HG02840 (cell line): ENCODE data around the gene NPDC1.
"Not testable (repeated sequence)": the region's sequence is repeated elsewhere in the genome, so short reads cannot be mapped to it uniquely, and the experiment has no call there.

Experiments
- ATAC-seq: cut with Tn5 transposase; IDR thresholded peaks from one replicate; pipeline ENCODE4 v1.9.1; 2021; ENCODE audit warnings: mild to moderate bottlenecking, moderate library complexity, moderate number of reproducible peaks; ENCODE audit not compliant: unreplicated experiment, low FRiP score

Gene NPDC1

DNA sequence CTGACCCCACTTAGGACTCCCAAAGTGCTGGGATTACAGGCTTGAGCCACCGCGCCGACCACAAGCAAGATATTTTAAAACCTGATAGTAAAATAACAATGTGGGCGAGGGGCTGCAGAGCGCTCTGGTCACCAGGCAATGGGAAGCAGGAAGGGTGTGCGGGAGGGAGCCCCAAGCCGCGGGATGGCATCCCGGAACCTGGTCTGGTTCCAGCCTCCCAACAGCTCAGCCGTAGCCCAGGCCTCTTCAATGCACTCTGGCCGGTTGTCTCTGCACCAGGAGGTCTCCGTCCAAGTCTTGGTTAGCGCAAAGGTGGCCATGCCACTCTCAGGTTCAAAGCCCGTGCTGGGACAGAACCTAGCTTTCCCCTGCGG is 30.6 kb upstream of the NPDC1 start:
- no peak for ATAC-seq

DNA sequence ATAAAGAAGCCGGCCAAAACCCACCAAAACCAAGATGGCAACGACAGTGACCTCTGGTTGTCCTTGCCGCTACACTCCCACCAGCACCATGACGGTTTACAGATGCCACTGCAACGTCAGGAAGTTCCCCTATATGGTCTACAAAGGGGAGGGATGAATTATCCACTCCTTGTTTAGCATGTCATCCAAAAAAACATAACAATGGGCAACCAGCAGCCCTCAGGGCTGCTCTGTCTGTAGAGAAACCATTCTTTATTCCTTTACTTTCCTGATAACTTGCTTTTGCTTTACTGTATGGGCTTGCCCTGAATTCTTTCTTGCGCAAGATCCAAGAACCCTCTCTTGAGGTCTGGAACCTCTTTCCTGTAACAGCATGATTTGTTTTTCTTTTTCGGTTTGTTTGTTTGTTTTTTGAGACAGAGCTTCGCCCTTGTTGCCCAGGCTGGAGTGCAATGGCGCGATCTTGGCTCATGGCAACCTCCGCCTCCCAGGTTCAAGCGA is 29.3 kb upstream of the NPDC1 start:
- no peak for ATAC-seq

DNA sequence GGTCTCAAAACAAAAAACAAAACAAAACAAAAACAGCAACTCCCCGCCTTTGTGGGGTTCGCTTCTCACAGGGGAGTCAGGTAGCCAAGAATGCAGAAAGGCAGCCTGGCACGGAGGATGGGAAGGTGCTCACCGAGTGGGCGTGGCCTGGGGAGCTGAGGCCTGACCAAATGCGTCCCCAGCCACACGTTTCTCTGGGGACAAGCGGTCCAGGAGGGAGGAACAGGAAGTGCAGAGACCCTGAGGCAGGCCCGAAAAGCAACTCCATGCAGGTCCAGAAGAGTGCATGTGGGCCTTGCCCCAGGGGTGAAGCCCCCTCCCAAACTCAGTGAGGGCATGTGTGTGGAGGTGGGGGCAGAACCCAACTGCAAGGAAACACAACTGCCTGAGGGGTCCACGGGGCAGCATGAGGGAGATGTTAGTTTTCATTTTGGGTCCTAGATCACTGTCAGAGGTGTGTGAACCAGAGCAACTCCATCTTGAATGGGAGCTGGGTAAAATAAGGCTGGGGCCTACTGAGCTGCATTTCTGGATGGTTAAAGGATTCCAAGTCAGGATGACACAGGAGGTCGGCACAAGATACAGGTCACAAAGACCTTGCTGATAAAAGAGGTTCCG is 28.8 kb upstream of the NPDC1 start:
- ATAC-seq: no peak

DNA sequence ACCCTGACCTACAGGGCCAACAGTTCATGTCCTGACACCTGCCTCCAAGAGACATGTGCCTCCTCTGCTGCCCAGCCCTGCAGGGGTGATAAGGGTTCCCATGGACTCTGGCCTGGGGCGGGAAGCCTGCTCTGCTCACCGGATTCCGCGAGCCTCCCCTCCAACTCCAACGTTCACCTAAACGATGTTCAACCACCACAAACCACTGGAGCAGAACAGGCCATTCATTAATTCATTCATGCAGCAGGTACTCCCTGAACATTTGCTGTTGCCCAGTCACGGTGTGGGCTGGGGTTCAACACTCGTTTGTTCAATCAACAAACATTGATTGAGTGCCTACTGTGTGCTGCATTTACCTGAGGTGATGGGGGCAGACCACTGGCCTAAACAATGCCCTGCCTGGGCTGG is 28.0 kb upstream of the NPDC1 start:
- ATAC-seq: no peak

DNA sequence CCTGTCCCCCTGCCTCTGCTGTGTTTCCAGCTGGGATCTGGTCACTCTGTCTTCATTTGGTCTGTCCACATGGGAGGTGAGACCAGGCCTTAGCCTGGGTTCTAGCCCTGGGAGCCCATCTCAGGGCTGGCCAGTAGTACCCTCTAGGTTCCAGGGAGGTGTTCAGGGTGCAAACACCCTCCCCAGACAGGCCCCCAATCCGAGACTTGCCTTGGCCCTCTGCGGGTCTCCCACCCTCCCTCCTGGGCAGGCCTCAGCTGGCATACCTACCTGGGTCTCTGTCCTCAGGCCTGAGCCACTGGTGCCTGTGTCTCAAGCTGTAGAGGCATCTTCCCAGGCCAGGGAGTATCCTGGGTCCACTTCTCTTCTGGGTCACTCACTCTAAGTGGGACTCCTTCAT is 25.3 kb upstream of the NPDC1 start:
- no peak for ATAC-seq

DNA sequence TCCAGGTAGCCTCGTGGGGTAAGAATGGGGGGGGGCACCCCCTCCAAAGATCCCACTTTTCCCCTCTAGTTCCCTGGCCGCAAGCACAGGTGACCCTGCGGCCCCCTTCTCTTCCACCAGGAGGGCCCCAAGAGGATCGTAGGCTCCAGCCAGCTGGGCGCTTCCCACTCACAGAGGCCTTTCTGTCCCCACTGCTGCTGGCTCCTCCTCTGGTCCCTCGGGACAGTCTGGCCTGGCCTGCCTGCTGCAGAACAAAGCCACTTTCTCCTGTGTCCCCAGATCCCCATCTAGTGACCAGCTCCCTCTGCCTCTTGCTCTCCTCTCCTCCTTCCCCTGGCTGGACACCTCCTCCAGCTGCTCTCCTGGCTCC is 24.9 kb upstream of the NPDC1 start:
- ATAC-seq: peak; percentile 2

DNA sequence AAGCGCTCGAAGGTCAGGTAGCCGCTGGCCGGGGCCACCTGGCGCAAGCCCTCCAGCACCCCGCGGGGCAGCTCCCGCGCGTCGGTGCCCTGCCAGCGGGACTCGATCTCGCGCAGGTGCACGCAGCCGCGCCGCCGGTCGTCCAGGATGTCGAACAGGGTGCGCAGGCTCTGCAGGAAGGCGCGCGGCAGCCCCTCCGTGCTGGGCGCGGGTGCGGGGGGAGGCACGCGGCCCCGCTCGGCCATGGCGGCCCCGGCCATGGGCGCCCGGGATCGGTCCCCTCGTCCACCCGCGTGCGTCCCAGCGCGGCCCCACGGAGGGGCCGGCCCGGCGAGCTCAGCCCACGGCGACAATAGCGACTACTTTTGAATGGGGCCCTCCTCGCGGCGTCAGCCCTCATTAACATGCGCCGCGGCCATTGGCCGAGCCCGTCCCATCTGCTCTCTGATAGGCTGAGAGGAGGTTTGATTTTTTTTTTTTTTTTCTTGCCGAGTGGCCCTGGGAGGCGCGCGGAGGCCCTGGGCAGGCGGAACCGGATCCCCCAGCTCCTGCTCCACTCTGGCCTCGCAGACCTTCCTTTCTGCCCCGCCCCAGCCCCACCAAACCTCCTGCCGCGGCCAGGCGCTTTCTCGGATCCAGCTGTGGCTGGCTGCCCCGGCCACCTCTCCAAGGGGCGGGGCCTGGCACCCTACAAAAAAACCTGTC is 24.4 kb upstream of the NPDC1 start, which contains the start of gene SAPCD2:
Gene SAPCD2 (minus strand): TSS at position 357 of the 705 bp plus-strand sequence. CDS start 97 bp downstream, at position 260.
- peak; percentile 61 for ATAC-seq

DNA sequence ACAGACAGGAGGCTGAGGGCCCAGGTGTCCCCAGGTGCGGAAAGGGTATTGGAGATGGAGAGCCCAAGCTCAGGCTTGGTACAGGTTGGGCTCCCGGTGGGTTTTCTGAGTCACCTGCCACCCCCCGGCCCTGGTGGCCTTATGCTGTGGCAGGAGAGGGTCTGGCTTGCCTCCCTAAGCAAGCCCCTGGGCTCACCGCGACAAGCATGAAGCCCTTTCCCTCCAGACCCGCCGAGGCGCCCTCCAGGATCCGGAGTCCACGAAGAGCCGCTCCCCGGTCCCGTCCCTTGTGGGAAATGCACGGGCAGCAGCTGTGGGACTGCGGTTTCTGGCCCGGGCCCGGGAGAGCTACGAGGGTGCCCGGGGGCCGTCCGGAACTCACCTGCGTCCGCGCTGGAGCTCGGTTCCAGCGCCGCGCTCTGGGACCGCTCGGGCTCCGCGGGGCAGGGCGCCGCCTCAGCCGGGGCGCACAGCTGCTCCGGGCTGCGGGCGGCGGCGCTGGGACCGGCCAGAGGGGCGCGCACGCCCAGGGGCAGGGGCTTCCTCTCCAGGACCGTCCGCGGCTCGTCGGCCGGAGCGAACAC is 23.6 kb upstream of the NPDC1 start:
- no peak for ATAC-seq

DNA sequence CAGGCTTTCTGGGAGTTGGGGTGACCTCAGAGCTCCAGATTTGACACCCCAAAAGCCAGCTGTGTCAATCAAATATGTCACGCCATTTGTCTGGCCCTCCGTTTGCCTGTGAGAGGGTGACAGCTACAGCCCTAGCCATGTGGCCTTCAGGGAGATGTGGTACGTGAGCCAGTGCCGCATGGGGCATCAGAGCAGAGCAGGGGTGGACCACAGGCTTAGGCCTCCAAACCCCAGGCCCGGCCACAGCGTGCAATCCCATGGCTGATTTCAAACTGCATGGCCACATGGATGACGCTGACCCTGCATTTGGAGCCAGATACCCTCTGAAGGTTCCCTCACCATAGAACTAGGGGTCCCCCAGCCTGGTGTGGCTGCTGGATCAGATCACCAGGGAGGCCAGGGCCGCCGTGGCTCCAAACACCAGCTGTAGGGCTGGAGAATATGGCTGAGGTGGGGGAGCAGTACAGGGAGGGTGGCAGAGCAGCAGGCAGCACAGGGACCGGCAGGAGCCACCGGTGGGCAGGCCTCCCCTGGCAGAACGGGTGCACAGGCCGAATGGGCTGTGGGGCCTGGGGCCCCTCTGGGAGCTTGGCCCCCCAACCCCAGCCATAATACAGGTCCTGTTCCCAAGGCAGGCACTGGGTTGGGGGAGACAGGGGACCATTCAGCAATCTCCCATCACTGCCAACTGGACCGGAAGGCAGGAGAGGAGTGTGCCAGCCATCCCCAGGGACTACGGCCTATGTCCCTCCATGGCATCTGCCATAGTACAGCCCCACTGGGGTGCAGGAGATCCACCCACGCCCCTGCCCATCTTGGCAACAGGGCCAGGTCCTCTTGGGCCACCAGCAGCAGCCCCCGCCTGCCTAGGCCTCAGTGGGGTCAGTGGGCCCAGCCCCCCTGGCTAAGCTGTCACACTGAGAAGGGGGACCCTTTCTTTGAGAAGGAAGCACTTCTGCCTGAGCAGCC is 22.8 kb upstream of the NPDC1 start:
- ATAC-seq: no peak

DNA sequence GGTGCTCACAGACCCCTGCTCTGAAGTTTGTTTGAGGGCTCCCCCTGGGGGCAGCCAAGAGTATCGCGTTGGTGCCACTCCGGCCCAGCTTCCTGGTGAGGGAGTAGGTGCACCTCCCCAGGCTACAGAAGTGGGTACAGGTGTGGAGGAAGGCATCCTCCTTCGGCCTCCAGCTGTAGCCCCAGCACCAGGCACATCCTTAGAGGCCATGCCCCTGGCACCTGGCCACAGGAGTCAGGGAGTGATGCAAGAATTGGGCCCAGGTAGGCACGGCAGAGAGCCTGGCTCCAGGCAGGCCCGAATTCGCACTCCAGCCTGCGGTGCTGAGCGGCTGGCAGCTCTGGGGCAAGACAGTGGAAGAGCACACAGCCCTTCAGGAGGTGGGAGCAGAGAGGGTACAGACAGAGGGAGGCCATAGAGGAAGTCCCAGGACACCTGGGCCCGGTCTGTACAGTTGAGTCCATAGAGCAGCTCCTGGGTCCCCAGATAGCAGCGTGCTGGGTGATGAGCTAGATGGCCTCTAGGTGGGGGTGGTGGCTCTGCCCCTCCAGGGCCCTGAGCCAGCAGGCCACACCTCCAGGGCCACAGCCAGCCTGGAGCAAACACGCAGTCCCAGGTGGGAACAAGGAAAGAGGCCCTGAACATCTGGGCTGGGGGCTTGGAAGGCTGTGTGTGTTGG is 22.0 kb upstream of the NPDC1 start:
- no peak for ATAC-seq

DNA sequence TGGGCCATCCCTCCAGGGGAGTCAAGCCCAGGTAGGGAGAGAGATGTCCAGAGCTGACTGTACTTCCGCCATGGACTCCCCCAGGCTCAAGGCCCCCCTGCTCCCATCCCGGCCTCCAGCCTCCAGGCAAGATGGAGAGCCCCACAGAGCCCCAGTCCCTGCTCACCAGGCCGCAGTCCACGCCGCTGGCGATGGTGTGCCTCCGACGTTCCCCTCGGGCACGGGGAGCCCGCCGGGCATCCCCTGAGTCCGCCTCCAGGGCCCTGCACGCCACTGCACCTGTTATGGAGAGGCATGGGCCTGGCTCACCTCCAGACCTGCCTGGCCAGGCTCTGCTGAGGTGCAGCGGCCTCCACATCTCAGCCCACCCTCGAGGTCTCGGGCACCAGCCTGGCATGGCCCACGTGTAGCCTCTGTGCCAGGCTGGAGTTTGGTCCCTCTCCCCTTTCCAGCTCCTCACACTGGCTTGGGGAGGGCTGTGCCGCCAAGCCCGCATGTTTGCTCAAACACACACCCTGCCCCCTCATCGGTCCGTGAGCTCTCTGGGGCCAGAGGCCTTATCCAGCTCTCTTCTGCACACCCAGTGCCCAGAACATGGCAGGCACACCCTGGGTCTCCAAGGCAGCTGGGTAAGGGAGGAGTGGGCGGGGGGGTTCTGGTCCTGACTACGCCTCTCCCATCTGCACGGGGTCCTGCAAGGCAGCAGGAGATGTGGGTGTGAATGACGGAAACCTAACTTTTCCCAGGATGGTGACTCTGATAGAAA is 20.3 kb upstream of the NPDC1 start:
- no peak for ATAC-seq

DNA sequence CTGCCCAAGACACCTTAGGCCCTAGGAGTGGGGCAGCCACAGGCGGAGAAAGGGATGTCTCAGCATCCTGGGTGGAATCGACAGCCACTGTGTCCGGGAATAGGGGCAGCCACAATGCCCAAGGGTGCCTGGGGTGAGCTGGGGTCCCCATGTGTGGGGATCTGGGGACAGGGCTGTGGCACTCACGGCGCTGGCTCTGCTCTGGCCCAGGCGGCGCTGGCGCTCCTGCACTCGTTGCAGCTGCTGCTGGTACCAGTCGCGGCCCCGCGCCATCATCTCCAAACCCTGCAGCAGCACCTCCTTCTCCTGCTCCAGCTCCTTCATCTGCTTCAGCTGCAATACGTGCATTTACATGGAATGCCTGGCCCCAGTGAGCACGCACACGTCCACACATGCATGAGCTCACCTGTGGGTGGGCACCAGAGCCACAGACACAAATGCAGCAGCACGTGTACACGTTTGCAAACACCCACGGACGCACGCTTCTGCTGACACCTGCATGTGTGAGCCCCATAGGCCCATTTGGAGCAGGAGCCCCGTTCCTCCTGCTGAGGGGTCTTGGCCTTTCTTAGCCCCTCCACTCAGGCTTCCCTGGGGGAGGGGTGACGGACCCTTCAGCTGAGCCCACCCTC is 19.5 kb upstream of the NPDC1 start:
- ATAC-seq: no peak

DNA sequence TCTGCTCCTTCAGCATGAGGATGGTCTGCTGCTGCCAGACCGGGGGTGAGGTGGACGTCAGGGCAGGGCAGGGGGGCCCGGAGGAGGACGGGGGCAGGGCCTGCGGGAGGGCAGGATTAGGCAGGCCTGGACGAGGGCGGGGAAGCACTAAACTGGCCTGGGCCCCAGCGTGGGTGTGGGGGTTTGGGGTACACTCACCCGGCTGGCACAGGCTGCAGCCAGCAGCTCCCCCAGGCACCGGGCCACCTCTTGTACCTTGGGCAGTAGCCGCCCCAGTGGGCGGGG is 18.8 kb upstream of the NPDC1 start:
- no peak for ATAC-seq

DNA sequence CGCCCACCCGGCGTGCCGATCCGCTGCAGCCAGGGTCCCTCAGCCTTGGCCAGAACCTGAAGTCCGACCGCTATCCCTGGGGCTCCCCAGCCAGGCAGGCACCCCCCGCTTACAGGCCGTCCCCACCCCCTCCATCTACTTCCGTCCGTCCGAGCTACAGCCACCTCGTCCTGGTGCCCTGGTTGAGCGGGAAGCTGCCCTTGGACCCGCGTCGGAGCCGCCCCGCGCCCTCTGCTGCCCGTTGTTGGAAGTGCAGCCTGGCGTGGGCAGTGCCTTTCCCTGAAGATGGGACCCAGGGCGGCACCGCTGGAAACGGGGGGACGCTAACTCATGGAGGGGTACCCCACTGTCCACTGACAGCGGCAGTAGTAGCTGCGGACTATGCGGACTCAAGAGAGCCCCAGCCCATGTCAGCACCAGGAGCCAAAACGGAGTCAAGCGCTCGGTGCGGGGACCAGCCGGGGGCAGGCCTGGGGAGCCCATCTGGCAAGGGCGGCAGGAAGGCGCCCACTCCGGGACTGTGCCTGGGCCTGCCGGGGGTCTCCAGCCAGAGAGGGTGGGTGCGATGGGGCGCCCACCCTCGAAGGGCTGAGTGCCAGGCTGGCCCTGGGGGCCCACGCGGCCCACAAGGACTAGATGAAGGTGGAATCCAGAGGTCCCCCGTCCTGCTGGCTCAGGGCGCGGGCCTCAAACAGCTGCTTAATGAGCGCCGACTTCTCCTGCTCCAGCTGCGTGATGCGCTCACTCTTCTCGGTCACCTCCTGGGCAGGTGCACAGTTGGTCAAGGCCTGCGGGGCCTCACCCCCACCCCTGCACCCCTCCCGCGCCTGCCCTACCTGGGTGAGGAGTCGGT is 18.3 kb upstream of the NPDC1 start:
- no peak for ATAC-seq

DNA sequence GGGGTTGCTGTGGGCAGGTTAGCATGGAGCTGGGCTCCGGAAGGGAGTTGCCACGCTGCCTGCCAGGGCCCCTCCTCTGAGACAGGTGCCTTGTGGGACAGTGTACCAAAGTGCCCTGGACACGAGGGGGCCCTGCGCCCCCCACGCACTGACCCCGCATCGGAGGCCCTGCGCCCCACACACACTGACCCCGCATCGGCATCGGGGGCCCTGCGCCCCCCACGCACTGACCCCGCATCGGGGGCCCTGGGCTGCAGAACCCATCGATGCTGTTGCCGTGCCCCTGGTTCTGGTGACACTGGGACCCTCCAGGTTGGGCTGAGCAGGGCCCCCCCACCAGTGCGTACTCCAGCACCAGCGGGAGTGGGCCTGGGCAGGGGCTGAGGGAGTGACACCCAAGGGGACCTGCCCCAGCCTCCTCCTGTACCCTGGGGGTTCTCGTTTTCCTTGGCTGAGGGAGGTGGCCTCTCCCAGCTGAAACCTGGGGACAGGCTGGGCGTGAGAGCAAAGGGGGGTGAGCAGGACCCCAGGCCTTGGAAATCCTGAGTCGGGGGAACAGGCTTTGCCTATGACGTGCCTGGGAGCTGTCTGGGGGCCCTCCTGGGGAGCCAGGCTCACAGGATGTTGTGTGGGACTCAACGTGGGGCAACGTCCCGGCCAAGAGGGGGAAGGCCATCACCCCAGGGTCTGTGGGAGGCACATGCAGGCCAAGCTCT is 17.5 kb upstream of the NPDC1 start:
- no peak for ATAC-seq

DNA sequence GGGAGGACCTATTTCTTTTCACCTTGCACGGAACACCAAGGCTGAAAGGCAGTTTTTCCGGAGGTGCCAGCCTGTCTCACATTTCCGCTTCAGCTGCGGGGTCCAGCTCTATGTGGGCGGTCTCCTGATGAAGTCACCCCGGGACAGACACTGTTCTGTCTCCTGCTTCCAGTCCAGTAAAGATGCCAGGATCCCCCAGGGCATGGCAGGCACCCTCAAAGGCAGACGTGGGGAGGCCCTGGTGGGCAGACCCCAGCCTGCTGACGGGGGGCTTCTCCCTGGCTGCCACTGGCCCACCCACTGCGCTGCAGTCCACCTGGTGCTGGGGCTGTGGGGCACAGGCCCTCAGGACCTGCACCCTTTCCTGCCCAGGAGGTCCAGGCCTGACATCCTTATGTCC is 16.8 kb upstream of the NPDC1 start:
- ATAC-seq: not testable (repeated sequence)

DNA sequence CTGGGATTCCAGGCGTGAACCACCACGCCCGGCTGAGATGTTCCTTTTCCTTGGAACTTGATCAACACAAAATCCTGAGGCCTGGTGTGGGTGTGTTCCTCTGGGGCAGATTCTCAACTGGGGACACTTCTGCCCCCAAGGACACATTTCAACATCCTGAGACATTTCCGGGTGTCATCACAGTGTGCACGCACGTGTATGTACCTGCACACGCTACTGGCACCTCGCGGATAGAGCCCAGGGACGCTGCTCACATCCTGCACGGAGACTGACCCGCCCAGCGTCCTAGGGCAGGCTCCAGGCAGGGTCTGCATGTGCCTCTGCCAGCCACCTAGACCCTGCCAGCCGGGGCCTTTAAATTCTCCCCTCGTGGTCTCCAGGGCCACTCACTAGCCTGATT is 16.4 kb upstream of the NPDC1 start:
- ATAC-seq: no peak
